ENCODE data around the gene SLC18A3.

- TF ChIP-seq, protein P1, sequence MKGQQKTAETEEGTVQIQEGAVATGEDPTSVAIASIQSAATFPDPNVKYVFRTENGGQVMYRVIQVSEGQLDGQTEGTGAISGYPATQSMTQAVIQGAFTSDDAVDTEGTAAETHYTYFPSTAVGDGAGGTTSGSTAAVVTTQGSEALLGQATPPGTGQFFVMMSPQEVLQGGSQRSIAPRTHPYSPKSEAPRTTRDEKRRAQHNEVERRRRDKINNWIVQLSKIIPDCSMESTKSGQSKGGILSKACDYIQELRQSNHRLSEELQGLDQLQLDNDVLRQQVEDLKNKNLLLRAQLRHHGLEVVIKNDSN (IDR thresholded peaks at IDR 0.05): no peak
- TF ChIP-seq TCF12 (IDR thresholded peaks at IDR 0.05; ENCODE audit: low read depth) (no peak), EP300 (IDR thresholded peaks at IDR 0.05; ENCODE audit: borderline replicate concordance) (no peak), RAD21 (IDR thresholded peaks at IDR 0.05; ENCODE audit: low read depth) (no peak)
Observed at GRCh38 chr10:49628599-49628998, 18.5 kb downstream of the SLC18A3 start.
